Fibroblast of lung (primary cell): ENCODE results near the gene IDE. TPM values are rescaled to one million over a fixed set of nuclear protein-coding genes. Genes with fewer than 3 reads are reported as not detected.

Experiments used
- DNase-seq, 2 donors: peaks; one replicate each; pipeline versions ENCODE4 v3.0.0 to v3.0.0-alpha.2; 2010; ENCODE audit warnings: low read depth in 2 of 2
- H2AFZ ChIP-seq: 2 replicates; pipeline ENCODE4 v1.5.1; 2012; ENCODE audit warnings: low read length, control low read depth, inconsistent platforms
- H3K27ac ChIP-seq: 2 replicates; pipeline ENCODE4 v1.5.1; 2011; ENCODE audit warnings: low read length, control low read depth; ENCODE audit not compliant: insufficient read depth
- H3K27me3 ChIP-seq: 2 replicates; pipeline ENCODE4 v1.5.1; 2011; ENCODE audit warnings: mild to moderate bottlenecking, low read length; ENCODE audit not compliant: control insufficient read depth, insufficient read depth
- H3K36me3 ChIP-seq: 2 replicates; pipeline ENCODE4 v1.5.1; 2011; ENCODE audit warnings: low read length; ENCODE audit not compliant: control insufficient read depth, insufficient read depth
- H3K4me1 ChIP-seq: 2 replicates; pipeline ENCODE4 v1.5.1; 2011; ENCODE audit warnings: low read length; ENCODE audit not compliant: control insufficient read depth, insufficient read depth; ENCODE audit errors: extremely low read depth
- H3K4me2 ChIP-seq: 2 replicates; pipeline ENCODE4 v1.5.1; 2011; ENCODE audit warnings: low read length, control low read depth; ENCODE audit not compliant: insufficient read depth; ENCODE audit errors: extremely low read depth
- H3K4me3 ChIP-seq, 4 experiments: fragments of 200-600 bp in 1 of 4; sonication (generic) in 1 of 4; replicated peaks in 1 of 4; 2 replicates each; pipeline ENCODE4 v1.5.1; 2011 to 2016; ENCODE audit warnings: low read length in 4 of 4, low read depth in 3 of 4, mild to moderate bottlenecking in 3 of 4, control low read depth in 2 of 4, inconsistent platforms in 1 of 4, mixed read lengths in 1 of 4; ENCODE audit not compliant: insufficient read depth in 1 of 4; ENCODE audit errors: control extremely low read depth in 1 of 4
- H3K79me2 ChIP-seq: 2 replicates; pipeline ENCODE4 v1.5.1; 2012; ENCODE audit warnings: mild to moderate bottlenecking, low read length, inconsistent platforms; ENCODE audit not compliant: control insufficient read depth, insufficient read depth
- H3K9ac ChIP-seq: 2 replicates; pipeline ENCODE4 v1.5.1; 2011; ENCODE audit warnings: mild to moderate bottlenecking, low read length, control low read depth; ENCODE audit not compliant: insufficient read depth
- H3K9me3 ChIP-seq: 2 replicates; pipeline ENCODE4 v1.5.1; 2012; ENCODE audit warnings: low read depth, low read length; ENCODE audit not compliant: control insufficient read depth, insufficient read depth
- H4K20me1 ChIP-seq: 2 replicates; pipeline ENCODE4 v1.5.1; 2011; ENCODE audit warnings: low read length; ENCODE audit not compliant: control insufficient read depth, insufficient read depth; ENCODE audit errors: extremely low read depth
- EZH2 ChIP-seq: IDR thresholded peaks from 2 replicates; pipeline ENCODE4 v1.5.1; 2012; ENCODE audit warnings: low read length, control low read depth, mild to moderate bottlenecking; ENCODE audit errors: missing control alignments
- polyA plus RNA-seq, 2 donors: library from polyadenylated mRNA; depleted of rRNA in 1 of 2; stranded (reverse) in 1 of 2; unstranded in 1 of 2; fragments of >200 nt; gene quantifications; 2 replicates each; pipeline ENCODE4 v1.2.1, GENCODE V29; 2011 to 2012; ENCODE audit warnings: missing spikeins in 1 of 2
- total RNA-seq: library from RNA; depleted of rRNA; stranded (reverse); fragments of >200 nt; gene quantifications from 2 replicates; pipeline ENCODE4 v1.2.1, GENCODE V29; 2014
- TF ChIP-seq, protein P1 (sequence below), 2 donors: IDR thresholded peaks in 1 of 2; conservative IDR thresholded peaks in 1 of 2; 1 replicate in 1 of 2; 2 replicates in 1 of 2; pipeline ENCODE4 v1.5.1; 2011 to 2012; ENCODE audit warnings: low read length in 2 of 2, control low read depth in 1 of 2, inconsistent platforms in 1 of 2, low read depth in 1 of 2, mild to moderate bottlenecking in 1 of 2

Gene IDE
- total and polyA plus RNA-seq, 2 donors (not counting 1 experiment from before 2014, with no cell fraction given) = 21.3 to 24.5 TPM

- Histone ChIP-seq H3K4me2 (no peak overlapping the region), H3K79me2 (no peaks in the 10 kb centered on the region), H3K27me3 (peaks cover 3% of the 10 kb centered on the region), H3K4me1 (no peaks in the 10 kb centered on the region), H3K36me3 (no peaks in the 10 kb centered on the region), H2AFZ (no peak overlapping the region), H3K4me3 (no peak overlapping the region), H4K20me1 (no peaks in the 10 kb centered on the region), H3K9me3 (no peaks in the 10 kb centered on the region), H3K9ac (no peak overlapping the region), H3K27ac (no peak overlapping the region)
- TF ChIP-seq EZH2 = no peak
- TF ChIP-seq, protein P1, sequence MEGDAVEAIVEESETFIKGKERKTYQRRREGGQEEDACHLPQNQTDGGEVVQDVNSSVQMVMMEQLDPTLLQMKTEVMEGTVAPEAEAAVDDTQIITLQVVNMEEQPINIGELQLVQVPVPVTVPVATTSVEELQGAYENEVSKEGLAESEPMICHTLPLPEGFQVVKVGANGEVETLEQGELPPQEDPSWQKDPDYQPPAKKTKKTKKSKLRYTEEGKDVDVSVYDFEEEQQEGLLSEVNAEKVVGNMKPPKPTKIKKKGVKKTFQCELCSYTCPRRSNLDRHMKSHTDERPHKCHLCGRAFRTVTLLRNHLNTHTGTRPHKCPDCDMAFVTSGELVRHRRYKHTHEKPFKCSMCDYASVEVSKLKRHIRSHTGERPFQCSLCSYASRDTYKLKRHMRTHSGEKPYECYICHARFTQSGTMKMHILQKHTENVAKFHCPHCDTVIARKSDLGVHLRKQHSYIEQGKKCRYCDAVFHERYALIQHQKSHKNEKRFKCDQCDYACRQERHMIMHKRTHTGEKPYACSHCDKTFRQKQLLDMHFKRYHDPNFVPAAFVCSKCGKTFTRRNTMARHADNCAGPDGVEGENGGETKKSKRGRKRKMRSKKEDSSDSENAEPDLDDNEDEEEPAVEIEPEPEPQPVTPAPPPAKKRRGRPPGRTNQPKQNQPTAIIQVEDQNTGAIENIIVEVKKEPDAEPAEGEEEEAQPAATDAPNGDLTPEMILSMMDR (conservative IDR thresholded peaks at IDR 0.05 in 1 of 2, IDR thresholded peaks at IDR 0.05 in 1 of 2; ENCODE audit: low read depth in 1 of 2, low read length in 2 of 2) = no peak
- no peak for DNase-seq
Measured at GRCh38 chr10:92413011-92413410, 160.9 kb downstream of the IDE start.

DNA sequence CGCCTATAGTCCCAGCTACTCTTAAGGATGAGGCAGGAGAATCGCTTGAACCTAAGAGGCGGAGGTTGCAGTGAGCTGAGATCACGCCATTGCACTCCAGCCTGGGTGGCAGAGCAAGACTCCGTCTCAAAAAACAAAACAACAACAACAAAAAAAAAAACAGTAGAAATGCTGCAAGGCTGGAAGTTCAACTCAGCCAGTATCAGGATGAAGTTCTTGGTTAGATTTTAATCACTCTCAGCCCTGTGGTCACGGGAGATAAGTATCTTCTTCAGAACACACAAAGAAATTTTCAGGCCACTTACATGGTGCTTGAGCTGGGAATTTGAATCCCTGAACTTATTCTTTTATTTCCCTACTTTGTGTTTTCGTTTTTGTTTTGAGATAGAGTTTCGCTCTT lies 162.5 kb downstream of the IDE start:
- no peak overlapping the region for H3K27ac ChIP-seq
- H3K36me3 ChIP-seq = no peaks in the 10 kb centered on the region
- no peaks in the 10 kb centered on the region for H3K9me3 ChIP-seq
- H3K4me2 ChIP-seq = no peak overlapping the region
- no peaks in the 10 kb centered on the region for H3K79me2 ChIP-seq
- H2AFZ ChIP-seq = no peak overlapping the region
- no peaks in the 10 kb centered on the region for H3K4me1 ChIP-seq
- no peak overlapping the region for H3K4me3 ChIP-seq
- H4K20me1 ChIP-seq = no peaks in the 10 kb centered on the region
- H3K27me3 ChIP-seq = no peaks in the 10 kb centered on the region
- TF ChIP-seq EZH2 = no peak
- TF ChIP-seq, protein P1 (conservative IDR thresholded peaks at IDR 0.05 in 1 of 2, IDR thresholded peaks at IDR 0.05 in 1 of 2; ENCODE audit: low read depth in 1 of 2, low read length in 2 of 2) = no peak
- no peak overlapping the region for H3K9ac ChIP-seq
- no peak for DNase-seq

DNA sequence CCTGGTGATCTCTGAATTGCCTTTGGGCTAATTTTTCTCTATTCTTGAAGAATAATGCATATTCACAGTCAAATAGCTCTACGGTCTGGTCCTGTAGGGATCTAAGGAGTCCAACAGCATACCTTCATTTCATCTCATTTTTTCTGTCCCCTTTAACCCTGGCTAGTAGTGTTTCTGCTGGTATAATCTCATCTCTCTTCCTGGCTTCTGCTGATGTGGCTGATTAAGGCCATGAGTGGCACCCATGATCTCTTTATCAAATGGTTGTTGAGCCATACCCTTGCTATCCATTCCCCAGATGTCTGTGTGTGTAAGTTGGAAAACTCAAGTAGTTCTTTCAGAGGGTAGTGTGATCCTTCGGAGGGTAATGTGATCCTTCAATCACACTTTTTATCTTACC lies 163.4 kb downstream of the IDE start:
- H3K9me3 ChIP-seq = no peaks in the 10 kb centered on the region
- no peaks in the 10 kb centered on the region for H3K36me3 ChIP-seq
- no peak overlapping the region for H3K4me2 ChIP-seq
- no peak overlapping the region for H3K27ac ChIP-seq
- no peak for DNase-seq
- H3K9ac ChIP-seq = no peak overlapping the region
- H3K27me3 ChIP-seq = no peaks in the 10 kb centered on the region
- no peak overlapping the region for H2AFZ ChIP-seq
- no peaks in the 10 kb centered on the region for H4K20me1 ChIP-seq
- TF ChIP-seq, protein P1 (conservative IDR thresholded peaks at IDR 0.05 in 1 of 2, IDR thresholded peaks at IDR 0.05 in 1 of 2; ENCODE audit: low read depth in 1 of 2, low read length in 2 of 2) = no peak
- no peak for TF ChIP-seq EZH2
- no peaks in the 10 kb centered on the region for H3K79me2 ChIP-seq
- H3K4me1 ChIP-seq = no peaks in the 10 kb centered on the region
- H3K4me3 ChIP-seq = no peak overlapping the region
